DMS53 (cell line): Measurements from ENCODE around the gene AXDND1.
A peak's percentile ranks its signal among the peaks of the same experiment; 100 is the strongest.
"Not testable (repeated sequence)": the region's sequence is repeated elsewhere in the genome, so short reads cannot be mapped to it uniquely, and the experiment has no call there.

ENCODE experiments used
- DNase-seq: peaks from one replicate; lab custom pipeline; 2025; lab: John Stamatoyannopoulos, UW

AXDND1 gene

DNA sequence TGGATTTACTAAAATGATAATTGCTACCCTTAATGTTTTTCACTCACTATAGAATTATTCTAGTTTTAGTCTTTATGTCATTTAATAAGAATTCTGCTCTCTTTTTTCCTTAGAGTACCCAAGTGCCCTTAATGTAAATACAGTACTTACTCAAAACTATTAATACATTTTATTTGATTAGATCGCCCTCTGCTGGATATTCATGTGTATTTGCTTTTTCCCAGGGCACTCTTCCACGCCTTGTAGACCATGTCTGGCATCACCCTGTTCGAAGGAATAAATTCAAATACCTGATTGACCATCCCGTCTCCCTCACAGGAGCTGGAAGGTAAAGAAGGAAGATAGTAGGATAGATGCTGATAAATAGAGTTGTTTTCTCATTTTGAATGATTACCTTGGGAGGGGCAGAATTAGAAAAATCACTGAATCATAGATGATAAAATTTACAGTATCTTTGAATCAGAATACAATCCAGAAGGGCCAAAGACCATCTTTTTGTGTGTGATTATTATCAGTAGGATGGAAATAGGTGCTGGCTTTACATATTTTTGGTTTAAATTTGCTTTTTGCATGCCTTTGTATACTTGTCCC is 4.1 kb downstream of the AXDND1 start:
- peak; percentile 83 for DNase-seq

DNA sequence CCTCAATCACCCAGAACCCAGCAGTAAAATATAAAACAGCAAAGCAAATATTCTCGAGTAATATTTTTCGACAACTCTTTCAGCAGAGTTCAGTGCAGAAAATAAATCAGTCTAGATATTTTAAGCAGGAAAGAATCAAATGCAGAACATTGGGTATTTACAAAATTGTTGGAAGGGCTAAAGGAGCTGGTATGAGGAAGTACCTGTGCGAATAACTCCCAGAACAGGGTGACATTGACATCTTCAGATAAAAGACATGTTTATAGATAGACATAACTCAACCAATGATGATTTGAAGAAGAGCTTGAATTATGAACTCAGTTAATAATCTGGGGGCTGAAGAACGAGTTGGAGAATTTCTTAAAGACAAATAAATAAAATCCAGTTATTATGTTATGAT is 6.4 kb downstream of the AXDND1 start:
- no peak for DNase-seq

DNA sequence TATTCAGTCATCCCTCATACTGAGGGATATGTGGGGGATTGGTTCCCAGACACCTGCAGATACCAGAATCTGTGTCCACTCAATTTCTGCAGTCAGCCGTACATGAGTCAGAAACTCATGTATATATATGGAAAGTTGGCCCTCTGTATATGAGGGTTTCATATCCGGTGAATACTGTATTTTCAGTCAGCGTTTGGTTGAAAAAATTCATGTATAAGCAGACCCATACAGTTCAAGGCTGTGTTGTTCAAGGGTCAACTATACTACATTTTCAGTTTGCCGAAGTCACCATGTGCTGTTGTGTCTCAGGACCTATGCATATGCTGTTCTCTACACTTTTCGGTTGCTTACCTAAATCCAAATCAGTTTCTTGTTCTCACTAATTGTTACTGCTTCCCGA is 10.5 kb downstream of the AXDND1 start:
- DNase-seq, result no peak

DNA sequence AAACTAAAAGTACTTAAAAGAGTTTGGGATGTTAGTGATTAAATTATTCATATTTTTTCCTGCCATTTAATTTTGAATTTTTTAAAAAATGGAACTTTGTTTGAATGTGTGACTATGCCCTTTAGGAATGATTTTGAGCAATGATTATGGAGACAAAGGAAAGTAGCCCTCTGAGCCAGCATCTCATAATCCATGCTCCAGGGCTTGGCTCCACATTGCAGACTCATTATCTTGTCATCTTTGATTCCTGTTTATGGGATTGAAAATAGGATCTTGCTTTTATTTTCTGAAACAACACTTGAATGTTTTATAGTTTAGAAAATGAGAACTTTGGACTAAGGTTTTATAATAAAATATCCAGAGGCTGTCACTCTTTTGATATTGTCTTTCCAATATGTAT is 14.5 kb downstream of the AXDND1 start:
- DNase-seq, result no peak

DNA sequence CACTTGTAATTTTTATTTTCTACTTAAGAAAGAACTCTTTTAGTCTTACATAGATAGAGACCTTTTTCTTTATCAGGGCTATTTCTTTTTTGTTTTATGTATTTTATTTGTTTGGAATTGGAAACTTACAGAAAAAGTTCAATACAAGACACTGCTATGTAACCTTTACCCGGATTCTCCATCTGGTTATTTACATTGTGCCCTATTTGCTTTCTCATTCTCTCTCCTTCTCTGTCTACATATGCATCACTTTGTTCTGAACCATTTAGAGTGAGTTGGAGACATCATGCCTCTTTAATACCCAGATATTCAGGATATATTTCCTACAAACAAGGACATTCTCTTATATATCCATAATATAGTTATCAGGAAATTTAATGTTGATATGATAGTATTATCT is 18.3 kb downstream of the AXDND1 start:
- DNase-seq, result peak; percentile 31

DNA sequence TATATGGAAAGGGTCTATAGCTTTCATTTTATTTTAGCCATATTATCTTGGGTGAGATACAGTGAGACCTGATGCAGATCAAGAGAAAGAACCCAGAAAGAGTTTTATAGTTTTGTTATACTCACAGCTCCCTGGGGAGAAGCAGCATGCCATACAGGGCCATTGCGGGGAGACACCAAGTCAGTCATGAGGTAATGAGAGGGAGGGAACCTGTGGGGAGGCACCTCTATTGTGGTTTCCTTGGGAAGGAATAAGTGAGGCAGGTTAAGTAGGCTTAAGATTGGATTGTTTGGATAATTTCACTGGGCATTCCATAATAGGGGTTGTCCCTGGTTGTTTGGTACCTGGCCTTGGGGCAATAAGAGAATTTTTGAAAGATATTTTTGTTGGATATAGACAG is 19.7 kb downstream of the AXDND1 start:
- no peak for DNase-seq

DNA sequence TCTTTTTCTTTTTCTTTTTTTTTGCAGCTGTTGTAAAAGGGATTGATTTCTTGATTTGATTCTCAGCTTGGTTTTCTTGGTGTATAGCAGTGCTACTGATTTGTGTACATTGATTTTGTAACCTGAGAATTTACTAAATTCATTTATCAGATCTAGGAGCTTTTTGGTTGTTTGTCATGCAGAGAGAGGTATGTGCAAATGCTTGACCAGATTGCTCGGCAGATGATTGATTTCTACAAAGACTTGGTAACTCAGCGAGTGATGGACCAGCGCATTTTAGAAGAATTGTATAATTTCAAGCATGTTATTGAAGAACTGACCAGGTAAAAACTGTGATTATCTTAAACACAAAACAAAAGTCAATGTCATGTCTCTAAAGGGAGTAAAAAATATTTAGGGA is 27.9 kb downstream of the AXDND1 start:
- DNase-seq, result no peak

DNA sequence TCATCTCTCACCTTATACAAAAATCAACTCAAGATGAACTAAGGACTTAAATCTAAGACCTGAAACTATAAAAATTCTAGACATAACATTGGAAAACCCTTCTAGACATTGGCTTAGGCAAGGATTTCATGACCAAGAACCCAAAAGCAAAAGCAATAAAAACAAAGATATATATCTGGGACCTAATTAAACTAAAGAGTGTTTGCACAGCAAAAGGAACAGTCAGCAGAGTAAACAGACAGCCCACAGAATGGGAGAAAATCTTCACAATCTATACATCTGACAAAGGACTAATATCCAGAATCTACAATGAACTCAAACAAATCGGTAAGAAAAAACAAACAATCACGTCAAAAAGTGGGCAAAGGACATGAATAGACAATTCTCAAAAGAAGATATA is 33.6 kb downstream of the AXDND1 start:
- DNase-seq, result not testable (repeated sequence)

DNA sequence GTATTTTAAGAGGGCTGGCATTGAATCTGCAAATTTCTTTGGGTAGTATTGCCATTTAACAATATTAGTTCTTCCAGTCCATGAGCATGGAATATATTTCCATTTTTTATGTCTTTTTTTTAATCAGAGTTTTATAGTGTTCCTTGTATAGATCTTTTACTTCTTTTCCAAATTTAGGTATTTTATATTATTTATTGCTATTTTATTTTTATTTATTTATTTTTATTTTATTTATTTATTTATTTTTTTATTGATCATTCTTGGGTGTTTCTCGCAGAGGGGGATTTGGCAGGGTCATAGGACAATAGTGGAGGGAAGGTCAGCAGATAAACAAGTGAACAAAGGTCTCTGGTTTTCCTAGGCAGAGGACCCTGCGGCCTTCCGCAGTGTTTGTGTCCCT is 52.0 kb downstream of the AXDND1 start:
- DNase-seq, result not testable (repeated sequence)

DNA sequence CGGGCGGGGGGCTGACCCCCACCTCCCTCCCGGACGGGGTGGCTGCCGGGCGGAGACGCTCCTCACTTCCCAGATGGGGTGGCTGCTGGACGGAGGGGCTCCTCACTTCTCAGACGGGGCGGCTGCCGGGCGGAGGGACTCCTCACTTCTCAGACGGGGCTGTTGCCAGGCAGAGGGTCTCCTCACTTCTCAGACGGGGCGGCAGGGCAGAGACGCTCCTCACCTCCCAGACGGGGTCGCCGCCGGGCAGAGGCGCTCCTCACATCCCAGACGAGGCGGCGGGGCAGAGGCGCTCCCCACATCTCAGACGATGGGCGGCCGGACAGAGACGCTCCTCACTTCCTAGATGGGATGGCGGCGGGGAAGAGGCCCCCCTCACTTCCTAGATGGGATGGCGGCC is 52.9 kb downstream of the AXDND1 start:
- not testable (repeated sequence) for DNase-seq

DNA sequence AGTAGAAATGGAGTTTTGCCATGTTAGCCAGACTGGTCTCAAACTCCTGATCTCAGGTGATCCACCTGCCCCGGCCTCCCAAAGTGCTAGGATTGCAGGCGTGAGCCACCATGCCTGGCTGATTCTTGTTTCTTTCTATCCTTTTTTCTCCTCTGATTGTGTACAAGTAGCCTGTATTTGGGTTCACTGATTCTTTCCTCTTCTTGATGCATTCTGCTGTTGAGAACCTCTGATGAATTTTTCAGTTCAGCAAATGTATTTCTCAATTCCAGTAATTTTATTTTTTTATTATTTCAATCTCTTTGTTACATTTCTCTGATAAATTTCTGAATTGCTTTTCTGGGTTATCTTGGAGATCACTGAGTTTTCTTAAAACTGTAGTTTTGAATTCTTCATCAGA is 58.8 kb downstream of the AXDND1 start:
- DNase-seq, result no peak

DNA sequence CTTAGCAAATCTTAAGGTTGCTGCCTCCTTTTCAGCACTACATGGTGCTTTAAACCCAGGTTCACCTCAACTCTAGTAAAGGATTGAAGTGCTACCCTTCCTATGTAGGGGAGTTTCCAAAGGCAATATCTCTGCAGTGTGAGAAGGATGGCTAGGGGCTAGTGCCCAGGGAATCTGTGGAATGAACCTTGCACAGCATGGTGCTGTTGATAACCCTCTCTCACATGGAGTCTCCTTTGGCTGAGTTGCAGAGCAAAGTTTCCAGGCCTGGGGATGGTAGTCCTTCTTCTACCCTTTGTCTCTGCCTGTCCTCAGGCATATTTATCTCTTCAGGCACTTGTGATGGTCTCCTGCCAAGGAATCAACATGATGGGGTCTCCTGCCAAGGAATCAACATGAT is 59.4 kb downstream of the AXDND1 start:
- DNase-seq, result no peak

DNA sequence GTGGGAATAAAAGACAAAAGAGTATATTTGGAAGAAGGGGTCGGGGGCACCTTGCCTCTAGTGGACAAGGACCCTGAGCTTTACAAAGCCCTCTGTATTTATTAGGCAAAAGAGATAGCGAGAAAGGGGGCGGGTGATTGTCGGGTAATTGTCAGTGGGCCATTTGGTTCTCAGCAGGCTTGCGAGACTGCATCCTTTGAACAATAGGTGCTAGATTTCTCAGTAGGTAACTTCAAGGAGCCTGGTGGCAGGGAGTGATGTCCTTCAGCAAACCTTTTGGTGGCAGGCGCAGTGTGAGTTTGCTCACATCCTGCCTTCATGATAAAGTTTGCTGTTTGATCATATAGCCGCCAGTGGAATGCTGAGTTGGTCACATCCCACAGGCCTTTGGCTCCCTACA is 71.4 kb downstream of the AXDND1 start:
- no peak for DNase-seq

DNA sequence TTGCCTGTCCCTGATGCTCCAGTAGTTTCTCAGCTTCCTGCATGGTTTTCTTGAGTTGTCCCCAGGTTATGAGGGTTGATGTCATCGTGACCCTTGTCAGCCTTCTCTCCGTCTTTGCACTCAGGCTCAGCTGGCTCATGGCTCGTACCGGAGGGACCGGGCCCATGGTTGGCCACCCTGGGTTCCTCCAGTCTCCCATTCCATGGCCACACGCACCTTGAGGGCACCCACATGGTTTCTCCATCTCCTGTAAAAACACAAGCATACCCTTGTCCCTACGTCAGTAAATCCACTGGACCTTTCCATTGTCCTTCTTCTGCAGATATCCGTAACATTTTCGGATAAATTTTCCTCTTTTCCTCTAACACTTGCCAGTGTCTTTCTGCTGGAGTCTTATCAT is 73.9 kb downstream of the AXDND1 start:
- DNase-seq, result not testable (repeated sequence)

DNA sequence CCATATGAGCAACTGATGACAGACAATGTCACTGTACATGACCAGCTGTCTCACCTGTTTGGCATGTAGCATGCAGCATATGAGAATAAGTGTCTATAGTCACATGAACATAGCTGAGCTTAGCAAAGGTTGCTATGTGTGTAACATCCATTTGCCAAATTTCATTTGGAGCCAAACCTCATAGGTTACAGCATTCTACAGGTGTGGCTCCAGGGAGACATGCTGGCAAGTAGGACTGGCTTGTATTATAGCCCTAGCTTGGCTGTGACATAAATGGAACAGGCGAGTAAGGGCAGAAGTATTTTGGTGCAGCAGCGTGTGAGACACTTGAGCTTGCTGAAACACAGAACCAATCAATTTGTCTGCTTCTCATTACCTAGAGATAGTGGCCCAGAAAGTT is 74.5 kb downstream of the AXDND1 start:
- DNase-seq, result not testable (repeated sequence)

DNA sequence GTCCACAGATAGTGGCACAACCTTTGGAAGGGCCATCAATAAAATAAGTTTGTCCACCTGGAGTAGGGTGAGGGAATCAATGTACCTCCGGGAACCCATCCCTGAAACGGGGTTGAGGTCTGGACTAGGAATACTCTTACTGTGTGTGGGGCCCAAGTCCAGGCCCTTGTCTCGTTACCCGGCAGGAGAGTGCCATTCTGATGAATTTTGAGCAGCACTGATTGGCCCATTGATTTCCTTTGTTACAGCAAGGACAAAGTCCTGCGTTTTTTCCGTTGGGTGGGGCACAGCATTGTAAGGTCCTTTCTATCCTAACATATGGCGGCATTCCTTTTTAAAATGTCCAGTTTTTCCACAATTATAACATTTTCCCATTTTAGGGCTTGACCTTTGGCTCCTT is 75.2 kb downstream of the AXDND1 start:
- no peak for DNase-seq

DNA sequence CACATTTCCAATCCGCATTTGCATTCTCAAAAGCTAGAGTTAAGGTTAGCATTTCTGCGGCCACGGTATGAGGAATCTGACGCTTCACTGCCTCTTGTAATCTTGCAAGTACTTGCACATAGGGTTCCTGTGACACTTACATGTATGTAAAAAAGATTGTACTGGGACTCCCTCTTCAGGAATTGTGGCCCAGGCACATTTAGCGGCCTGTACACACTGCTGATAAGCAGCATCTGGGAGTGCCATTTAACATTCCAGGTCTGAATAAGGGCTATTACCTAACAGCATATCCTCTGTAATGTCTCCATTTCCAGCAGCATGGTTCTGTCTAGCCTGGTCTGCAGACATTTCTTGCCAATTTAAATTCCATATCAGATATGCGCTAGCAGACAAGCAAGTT is 75.7 kb downstream of the AXDND1 start:
- DNase-seq, result no peak

DNA sequence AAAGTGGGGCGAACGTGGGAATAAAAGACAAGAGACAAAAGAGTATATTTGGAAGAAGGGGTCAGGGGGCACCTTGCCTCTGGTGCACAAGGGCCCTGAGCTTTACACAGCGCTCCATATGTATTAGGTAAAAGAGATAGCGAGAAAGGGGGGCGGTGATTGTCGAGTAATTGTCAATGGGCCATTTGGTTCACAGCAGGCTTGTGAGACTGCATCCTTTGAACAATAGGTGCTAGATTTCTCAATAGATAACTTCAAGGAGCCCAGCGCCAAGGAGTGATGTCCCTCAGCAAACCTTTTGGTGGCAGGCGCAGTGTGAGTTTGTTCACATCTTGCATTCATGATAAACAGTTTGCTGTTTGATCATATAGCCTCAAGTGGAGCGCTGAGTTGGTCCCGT is 77.1 kb downstream of the AXDND1 start:
- not testable (repeated sequence) for DNase-seq

DNA sequence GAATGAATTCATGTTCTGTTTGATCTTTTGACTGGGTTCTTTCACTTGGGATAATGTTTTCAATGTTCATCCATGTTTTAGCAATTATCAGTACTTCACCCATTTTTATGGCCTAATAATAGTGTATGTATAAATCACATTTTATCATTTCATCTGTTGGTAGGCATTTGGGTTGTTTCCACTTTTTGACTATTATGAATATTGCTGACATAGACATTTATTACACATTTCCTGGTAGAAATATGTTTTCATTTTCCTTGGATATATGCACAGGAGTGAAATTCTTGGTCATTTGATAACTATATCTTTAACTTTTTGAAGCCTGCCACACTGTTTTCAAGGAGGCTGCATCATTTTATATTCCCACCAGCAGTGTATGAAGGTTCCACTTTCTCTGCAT is 79.8 kb downstream of the AXDND1 start:
- DNase-seq, result no peak

DNA sequence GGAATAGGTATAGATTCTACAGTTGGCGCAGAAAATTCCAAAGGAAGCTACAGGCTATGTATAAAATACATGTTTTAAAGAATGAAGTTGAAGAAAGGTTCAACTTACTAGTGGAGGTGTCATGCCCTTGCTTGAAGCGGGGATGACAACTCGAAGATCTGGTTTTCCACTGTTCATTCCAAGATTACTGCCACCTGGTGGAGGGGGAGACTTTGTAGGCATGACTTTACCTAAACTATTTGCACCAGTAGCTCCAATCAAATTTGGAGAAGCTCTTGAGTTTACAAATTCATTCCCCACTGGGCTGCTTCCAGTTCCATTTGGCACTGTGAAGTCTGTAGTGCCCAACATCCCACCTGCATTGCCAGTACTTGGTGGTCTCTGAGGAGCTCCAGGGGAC is 81.7 kb downstream of the AXDND1 start:
- peak; percentile 54 for DNase-seq

DNA sequence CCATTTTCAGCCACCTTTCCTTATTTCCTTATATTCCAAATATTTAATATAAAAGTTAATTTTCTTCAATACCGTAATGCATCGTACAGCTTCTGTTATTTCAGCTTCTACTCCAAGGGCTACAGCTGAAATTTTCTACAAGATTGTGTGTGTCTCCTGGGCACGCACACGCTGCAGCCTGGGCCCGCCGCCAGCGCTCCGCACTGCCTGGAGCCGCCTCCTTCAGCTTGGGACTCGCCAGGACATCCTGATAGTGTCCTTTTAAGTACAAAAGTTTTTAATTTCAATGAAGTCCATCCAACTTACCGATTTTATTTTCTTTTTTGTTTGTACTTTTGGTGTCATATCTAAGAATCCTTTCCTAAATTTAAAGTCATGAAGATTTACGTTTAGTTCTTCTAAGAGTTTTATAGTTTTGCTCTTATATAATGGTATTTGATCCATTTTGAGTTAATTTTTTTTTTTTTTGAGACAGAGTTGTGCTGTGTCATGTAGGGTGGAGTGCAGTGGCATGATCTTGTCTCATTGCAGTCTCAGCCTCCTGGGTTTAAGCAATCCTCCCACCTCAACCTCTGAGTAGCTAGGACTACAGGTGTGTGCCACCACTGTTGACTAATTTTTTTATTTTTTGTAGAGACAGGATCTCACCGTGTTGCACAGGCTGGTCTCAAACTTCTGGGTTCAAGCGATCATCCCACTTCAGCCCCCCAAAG is 82.8 kb downstream of the AXDND1 start:
- no peak for DNase-seq

DNA sequence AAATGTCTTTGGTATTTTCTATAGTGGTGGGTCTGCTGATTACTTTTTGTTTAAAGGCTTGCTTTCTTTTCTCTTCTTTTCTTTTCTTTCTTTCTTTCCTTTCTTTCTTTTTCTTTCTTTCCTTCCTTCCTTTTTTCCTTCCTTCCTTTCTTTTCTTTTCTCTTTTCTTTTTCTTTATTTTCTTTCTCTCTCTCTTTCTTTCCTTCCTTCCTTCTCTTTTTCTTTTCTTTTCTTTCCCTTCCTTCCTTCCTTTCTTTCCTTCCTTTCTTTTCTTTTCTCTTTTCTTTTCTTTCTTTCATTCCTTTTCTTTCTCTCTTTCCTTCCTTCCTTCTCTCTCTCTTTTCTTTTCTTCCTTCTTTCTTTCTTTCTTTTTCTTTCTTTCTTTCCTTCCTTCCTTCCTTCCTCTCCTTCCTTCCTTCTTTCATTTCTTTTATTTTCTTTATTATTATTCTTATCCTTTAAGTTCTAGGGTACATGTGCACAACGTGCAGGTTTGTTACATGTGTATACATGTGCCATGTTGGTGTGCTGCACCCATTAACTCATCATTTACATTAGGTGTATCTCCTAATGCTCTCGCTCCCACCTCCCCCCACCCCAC is 93.9 kb downstream of the AXDND1 start:
- DNase-seq, result not testable (repeated sequence)

DNA sequence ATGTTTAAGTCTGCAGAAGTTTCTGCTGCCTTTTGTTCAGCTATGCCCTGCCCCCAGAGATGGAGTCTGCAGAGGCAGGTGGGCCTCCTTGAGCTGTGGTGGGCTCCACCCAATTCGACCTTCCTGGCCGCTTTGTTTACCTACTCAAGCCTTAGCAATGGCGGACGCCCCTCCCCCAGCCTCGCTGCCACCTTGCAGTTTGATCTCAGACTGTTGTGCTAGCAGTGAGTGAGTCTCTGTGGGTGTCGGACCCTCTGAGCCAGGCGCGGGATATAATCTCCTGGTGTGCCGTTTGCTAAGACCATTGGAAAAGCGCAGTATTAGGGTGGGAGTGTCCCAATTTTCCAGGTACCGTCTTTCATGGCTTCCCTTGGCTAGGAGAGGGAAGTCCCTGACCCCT is 99.9 kb downstream of the AXDND1 start:
- not testable (repeated sequence) for DNase-seq

DNA sequence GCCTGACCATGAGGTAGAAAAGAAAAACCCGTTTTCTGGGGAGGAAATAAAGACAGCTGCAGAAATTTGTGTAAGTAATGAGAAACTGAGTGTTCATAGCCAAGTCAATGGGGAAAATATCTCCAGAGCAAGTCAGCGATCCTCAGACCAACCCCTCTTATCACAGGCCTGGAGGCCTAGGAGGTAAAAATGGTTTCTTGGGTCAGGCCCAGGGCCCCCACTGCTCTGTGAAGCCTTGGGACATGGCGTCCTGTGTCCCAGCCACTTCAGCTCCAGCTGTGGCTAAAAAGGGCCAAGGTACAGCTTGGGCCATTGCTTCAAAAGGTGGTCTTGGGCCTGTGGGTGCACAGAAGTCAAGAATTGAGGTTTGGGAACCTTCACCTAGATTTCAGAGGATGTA is 108.9 kb downstream of the AXDND1 start:
- DNase-seq, result no peak
